Measurements from ENCODE around the gene FSTL5. TPM values are rescaled to one million over a fixed set of nuclear protein-coding genes. Genes with fewer than 3 reads are reported as not detected.

FSTL5 gene
- total and polyA plus RNA-seq, 2 experiments from 2014 or later, result 0.06 to 0.49 TPM

GRCh38 chr4:161546902-161547301, 616.9 kb downstream of the FSTL5 start:
- H3K4me1 Mint-ChIP-seq, result no peaks in the 10 kb centered on the region
- Histone ChIP-seq H3K27ac (ENCODE audit: low read depth) (no peak overlapping the region), H4K20me1 (replicated peaks; ENCODE audit: insufficient read depth) (no peaks in the 10 kb centered on the region), H3K9me2 (ENCODE audit: insufficient read depth) (no peaks in the 10 kb centered on the region), H2AFZ (no peak overlapping the region), H3K4me1 (ENCODE audit: insufficient read depth) (no peaks in the 10 kb centered on the region), H3K27me3 (ENCODE audit: insufficient read depth) (no peaks in the 10 kb centered on the region), H3K4me2 (no peak overlapping the region), H3K79me2 (replicated peaks; ENCODE audit: insufficient read depth) (no peaks in the 10 kb centered on the region), H3K36me3 (ENCODE audit: insufficient read depth) (no peaks in the 10 kb centered on the region), H3F3A (replicated peaks; ENCODE audit: low read depth) (no peaks in the 10 kb centered on the region), H3K4me3 (no peak overlapping the region)
- no peaks in the 10 kb centered on the region; the same call in 2 of the 3 replicates for H3K36me3 Mint-ChIP-seq (ENCODE audit: low read depth)
- H3K27ac Mint-ChIP-seq, result no peak overlapping the region
- H3K27me3 Mint-ChIP-seq (ENCODE audit: insufficient read depth, low read depth, poor library complexity), result no peaks in the 10 kb centered on the region
- TF ChIP-seq CREB1 (CRISPR knock-in tag; IDR thresholded peaks at IDR 0.05; ENCODE audit: low read depth), result no peak
- TF ChIP-seq CTCF (conservative IDR thresholded peaks at IDR 0.05; ENCODE audit: low read depth in 2 of 2), result no peak
- no peak for TF ChIP-seq JUNB (IDR thresholded peaks at IDR 0.05; ENCODE audit: unreplicated experiment)
- no peak for TF ChIP-seq ZNF114 (CRISPR knock-in tag; IDR thresholded peaks at IDR 0.05)
- no peak for TF ChIP-seq POLR2AphosphoS5 (IDR thresholded peaks at IDR 0.05; ENCODE audit: low read depth)
- TF ChIP-seq EZH2 (IDR thresholded peaks at IDR 0.05; ENCODE audit: low read depth, unreplicated experiment), result no peak
- TF ChIP-seq REST (IDR thresholded peaks at IDR 0.05; ENCODE audit: unreplicated experiment), result no peak
- TF ChIP-seq ZNF462 (CRISPR knock-in tag; IDR thresholded peaks at IDR 0.05), result no peak
- no peak for TF ChIP-seq STAT1 (IDR thresholded peaks at IDR 0.05; ENCODE audit: unreplicated experiment)
- no peak for TF ChIP-seq EZH2phosphoT487 (IDR thresholded peaks at IDR 0.05; ENCODE audit: unreplicated experiment)
- TF ChIP-seq NANOG (IDR thresholded peaks at IDR 0.05; ENCODE audit: borderline replicate concordance), result no peak
- no peak for TF ChIP-seq ZNF331 (CRISPR knock-in tag; IDR thresholded peaks at IDR 0.05; ENCODE audit: low read depth)
- no peak for TF ChIP-seq ETS1 (IDR thresholded peaks at IDR 0.05)
- no peak overlapping the region for H3K4me3 Mint-ChIP-seq
- peaks cover 7% of the 10 kb centered on the region; the same call in 1 of the 3 replicates for H3K9me3 Mint-ChIP-seq
- ATAC-seq (no peak), DNase-seq (ENCODE audit: low spot score) (no peak)
